HG03342 (cell line): ENCODE results near the gene RPH3AL.
A peak's percentile ranks its signal among the peaks of the same experiment; 100 is the strongest.

Experiments used
- ATAC-seq: cut with Tn5 transposase; IDR thresholded peaks from one replicate; pipeline ENCODE4 v1.9.1; 2021; ENCODE audit warnings: mild to moderate bottlenecking, moderate library complexity; ENCODE audit not compliant: unreplicated experiment

The RPH3AL gene

GRCh38 chr17:352421-353212 is at the start of gene RPH3AL:
Gene RPH3AL, minus strand, starts transcription at chr17:352807. Its CDS starts 25,264 bp downstream, at chr17:327543.
- no peak for ATAC-seq

- ATAC-seq = no peak
Measured at GRCh38 chr17:400257-400656, 47.6 kb upstream of the RPH3AL start.

GRCh38 chr17:396788-397187 is 44.2 kb upstream of the RPH3AL start:
- ATAC-seq = no peak

- no peak for ATAC-seq
Measured at GRCh38 chr17:395974-396373, 43.4 kb upstream of the RPH3AL start.

GRCh38 chr17:395179-395578 is 42.6 kb upstream of the RPH3AL start:
- ATAC-seq = no peak

- ATAC-seq = no peak
Measured at GRCh38 chr17:394718-395095, 42.1 kb upstream of the RPH3AL start.

GRCh38 chr17:393806-394717 is 41.5 kb upstream of the RPH3AL start:
- no peak for ATAC-seq

GRCh38 chr17:391850-392249 is 39.2 kb upstream of the RPH3AL start:
- no peak for ATAC-seq

GRCh38 chr17:390025-390424 is 37.4 kb upstream of the RPH3AL start:
- ATAC-seq = no peak

- ATAC-seq = no peak
Measured at GRCh38 chr17:388087-388486, 35.5 kb upstream of the RPH3AL start.

GRCh38 chr17:386141-386876 is 33.7 kb upstream of the RPH3AL start:
- ATAC-seq = peak; percentile 51

GRCh38 chr17:385836-386140 is 33.2 kb upstream of the RPH3AL start:
- peak; percentile 11 for ATAC-seq

- ATAC-seq = no peak
Measured at GRCh38 chr17:385178-385835, 32.7 kb upstream of the RPH3AL start.

GRCh38 chr17:384622-385177 is 32.1 kb upstream of the RPH3AL start:
- ATAC-seq = no peak

GRCh38 chr17:383771-384621 is 31.4 kb upstream of the RPH3AL start:
- no peak for ATAC-seq

- ATAC-seq = no peak
Measured at GRCh38 chr17:382644-383533, 30.3 kb upstream of the RPH3AL start.

GRCh38 chr17:381941-382643 is 29.5 kb upstream of the RPH3AL start:
- ATAC-seq = no peak

- no peak for ATAC-seq
Measured at GRCh38 chr17:381516-381915, 28.9 kb upstream of the RPH3AL start.
